K562 (cell line): ENCODE data around the gene ANXA7. TPM values are rescaled to one million over a fixed set of nuclear protein-coding genes. Genes with fewer than 3 reads are reported as not detected.

Experiments
- ATAC-seq: fragments of 200-7000 bp; cut with Tn5 transposase; 3 replicates; pipeline ENCODE4 v1.9.1; 2020; ENCODE audit warnings: moderate library complexity
- BruUV-seq: library from RNA; stranded (reverse); fragments of 400-500 nt; replicated peaks from 2 replicates; lab custom pipeline; 2021; lab: Mats Ljungman, UMichigan
- CTCF ChIA-PET: fragments of 300-600 bp; formaldehyde crosslinking; extraction: SDS; loops from one replicate; lab custom pipeline; 2021; ENCODE audit warnings: low intra/inter-chr PET ratio; lab: Yijun Ruan, JAX
- POLR2A ChIA-PET: fragments of 300-600, 350-650 bp; sonication (Branson Sonifier 250); formaldehyde crosslinking; extraction: SDS; loops from one replicate; lab custom pipeline; 2021; ENCODE audit warnings: antibody characterized with exemption, inconsistent platforms; lab: Yijun Ruan, JAX
- DNase-seq, 4 experiments: peaks; one replicate each; pipeline versions ENCODE4 v3.0.0 to v3.0.0-alpha.2; 2011 to 2018; ENCODE audit warnings: low spot score in 3 of 4, mixed read lengths in 3 of 4; ENCODE audit errors: extremely low read depth in 1 of 4
- FAIRE-seq: peaks from 2 replicates; lab custom pipeline; 2011; peaks lifted over from hg19 to GRCh38; lab: Jason Lieb, UNC
- H2AFZ ChIP-seq: 2 replicates; pipeline ENCODE4 v1.6.0; 2011; ENCODE audit warnings: low read depth, low read length, control low read depth, inconsistent platforms
- H3K27ac ChIP-seq: fragments of 200-600 bp; 3 replicates; pipeline ENCODE4 v1.8.0; 2011; ENCODE audit warnings: low read depth, mild to moderate bottlenecking, control low read depth, inconsistent platforms, low read length, moderate library complexity, mixed read lengths; ENCODE audit errors: extremely low read depth
- H3K27me3 ChIP-seq, 2 experiments: fragments of 300-600 bp in 1 of 2; 2 replicates in 1 of 2; 3 replicates in 1 of 2; pipeline versions ENCODE4 v1.6.0 to v1.8.0; 2011; ENCODE audit warnings: inconsistent platforms in 2 of 2, low read length in 2 of 2, mild to moderate bottlenecking in 1 of 2, mixed read lengths in 1 of 2, moderate library complexity in 1 of 2; ENCODE audit not compliant: control insufficient read depth in 2 of 2, insufficient read depth in 2 of 2
- H3K36me3 ChIP-seq: fragments of 300-600 bp; 3 replicates; pipeline ENCODE4 v1.8.0; 2011; ENCODE audit warnings: mild to moderate bottlenecking, low read length, inconsistent platforms; ENCODE audit not compliant: control insufficient read depth, insufficient read depth
- H3K4me1 ChIP-seq, 2 experiments: fragments of 200-600 bp in 1 of 2; replicated peaks in 1 of 2; 2 replicates in 1 of 2; 3 replicates in 1 of 2; pipeline versions ENCODE4 v1.5.1 to v1.8.0; 2011; ENCODE audit warnings: inconsistent platforms in 2 of 2, low read length in 2 of 2, mild to moderate bottlenecking in 1 of 2, mixed read lengths in 1 of 2, moderate library complexity in 1 of 2; ENCODE audit not compliant: control insufficient read depth in 2 of 2, insufficient read depth in 2 of 2
- H3K4me2 ChIP-seq: 2 replicates; pipeline ENCODE4 v1.6.1; 2011; ENCODE audit warnings: low read length, control low read depth, inconsistent platforms, mixed read lengths; ENCODE audit not compliant: insufficient read depth
- H3K4me3 ChIP-seq: fragments of 200-600 bp; sonication (generic), shearing (Covaris generic); 2 replicates; pipeline ENCODE4 v1.5.1; 2016; ENCODE audit warnings: control low read depth, inconsistent platforms
- H3K79me2 ChIP-seq: fragments of 200-600 bp; 3 replicates; pipeline ENCODE4 v1.8.0; 2011; ENCODE audit warnings: low read length, inconsistent platforms; ENCODE audit not compliant: control insufficient read depth, insufficient read depth
- H3K9ac ChIP-seq, 2 experiments: 2 replicates each; pipeline versions ENCODE4 v1.6.0 to v1.6.1; 2011; ENCODE audit warnings: low read depth in 2 of 2, low read length in 2 of 2, control low read depth in 1 of 2, inconsistent platforms in 1 of 2, mild to moderate bottlenecking in 1 of 2, mixed read lengths in 1 of 2; ENCODE audit not compliant: insufficient read depth in 1 of 2
- H3K9me1 ChIP-seq: one replicate; pipeline ENCODE4 v1.6.0; 2011; ENCODE audit warnings: inconsistent platforms, mild to moderate bottlenecking, low read length, moderate library complexity; ENCODE audit not compliant: control insufficient read depth, insufficient read depth
- H3K9me3 ChIP-seq: replicated peaks from 2 replicates; pipeline ENCODE4 v1.5.1; 2011; ENCODE audit warnings: low read depth, low read length, inconsistent platforms; ENCODE audit not compliant: control insufficient read depth, insufficient read depth
- H4K20me1 ChIP-seq: replicated peaks from 2 replicates; pipeline ENCODE4 v1.6.1; 2011; ENCODE audit warnings: low read length, inconsistent platforms, mixed read lengths; ENCODE audit not compliant: control insufficient read depth, insufficient read depth
- C11orf30 ChIP-seq: fragments of 450-650 bp; IDR thresholded peaks from 2 replicates; pipeline ENCODE4 v1.6.1; 2016; ENCODE audit warnings: low read depth, mild to moderate bottlenecking
- CBFA2T2 ChIP-seq: fragments of 450-650 bp; conservative IDR thresholded peaks from 2 replicates; pipeline ENCODE4 v1.6.1; 2017; ENCODE audit warnings: mild to moderate bottlenecking
- HNRNPH1 ChIP-seq: fragments of 200-400 bp; formaldehyde crosslinking; optimal IDR thresholded peaks from 2 replicates; pipeline ENCODE3; 2017; ENCODE audit warnings: low read depth, mild to moderate bottlenecking, low read length, moderate library complexity
- MAFG ChIP-seq: fragments of 450-650 bp; conservative IDR thresholded peaks from 2 replicates; pipeline ENCODE4 v1.6.1; 2016; ENCODE audit warnings: missing genetic modification characterization, missing compliant biosample characterization
- MAFK ChIP-seq: IDR thresholded peaks from 2 replicates; pipeline ENCODE4 v1.6.1; 2011; ENCODE audit warnings: low read length, improper control_type of control experiment
- ZNF124 ChIP-seq: sonication (generic); formaldehyde crosslinking; IDR thresholded peaks from 2 replicates; pipeline ENCODE4 v1.8.1; 2022; ENCODE audit warnings: missing genetic modification reagents
- ZNF316 ChIP-seq: fragments of 450-650 bp; IDR thresholded peaks from 2 replicates; pipeline ENCODE4 v1.6.1; 2016
- ZNF77 ChIP-seq: fragments of 250-450 bp; sonication (Bioruptor Pico); IDR thresholded peaks from 2 replicates; pipeline ENCODE4 v1.5.0; 2020
- ZNF830 ChIP-seq: fragments of 250-450 bp; sonication (Bioruptor Pico); IDR thresholded peaks from 2 replicates; pipeline ENCODE4 v1.5.0; 2021; ENCODE audit warnings: mild to moderate bottlenecking
- WGBS: fragments of 100-300 bp; shearing (Covaris generic); methylation state at CpG from one replicate; pipeline ENCODE4 v1.1.6; 2016; ENCODE audit warnings: low coverage, mixed read lengths; ENCODE audit not compliant: insufficient coverage; ENCODE audit errors: missing lambda C conversion rate; 5-methylcytosine and 5-hydroxymethylcytosine counted together
- in situ Hi-C: fragments of 300-500 bp; cut with MboI; formaldehyde crosslinking; loops from 4 replicates; pipeline ENCODE4 v1.15.0; 2018; ENCODE audit warnings: inconsistent platforms, mixed read lengths
- intact Hi-C: fragments of 100-400 bp; cut with micrococcal nuclease; formaldehyde crosslinking; loops from 2 replicates; pipeline ENCODE4 v1.14.2; 2022
- polyA plus RNA-seq, 8 experiments: library from polyadenylated mRNA; depleted of rRNA in 4 of 8; stranded (reverse) in 5 of 8; unstranded in 3 of 8; fragments of >200 nt; fragmentation: Nextera tagmentation in 2 of 8; fragmentation: Illumina TruSeq in 1 of 8; extraction: Ambion mirVana in 2 of 8; extraction: Trizol in 1 of 8; gene quantifications; 2 replicates each; pipeline versions ENCODE4 v1.2.1 to v1.2.3, GENCODE V29; 2011 to 2014; ENCODE audit warnings: inconsistent platforms in 1 of 8, missing spikeins in 1 of 8
- total RNA-seq, 7 experiments: library from RNA; depleted of rRNA in 6 of 7; stranded (reverse); fragments of >200 nt in 6 of 7; fragmentation: Illumina TruSeq in 2 of 7; extraction: Trizol in 2 of 7; gene quantifications; 2 replicates each; pipeline versions ENCODE4 v1.2.1 to v1.2.3, GENCODE V29; 2011 to 2021; ENCODE audit warnings: low replicate concordance in 1 of 7
- TF ChIP-seq, protein P1 (sequence below): sonication (generic); formaldehyde crosslinking; IDR thresholded peaks from 2 replicates; pipeline ENCODE4 v1.8.1; 2023; ENCODE audit warnings: mild to moderate bottlenecking, missing genetic modification reagents
- TF ChIP-seq, protein P2 (sequence below): sonication (generic); formaldehyde crosslinking; IDR thresholded peaks from 2 replicates; pipeline ENCODE4 v1.8.0; 2022; ENCODE audit warnings: missing genetic modification reagents, mild to moderate bottlenecking, moderate library complexity, borderline replicate concordance

ANXA7 gene
- total and polyA plus RNA-seq, 9 of the 15 experiments (the other 6 are each of a cell fraction or from before 2014, with no cell fraction given), result 81.6 to 157 (median 122) TPM

DNA sequence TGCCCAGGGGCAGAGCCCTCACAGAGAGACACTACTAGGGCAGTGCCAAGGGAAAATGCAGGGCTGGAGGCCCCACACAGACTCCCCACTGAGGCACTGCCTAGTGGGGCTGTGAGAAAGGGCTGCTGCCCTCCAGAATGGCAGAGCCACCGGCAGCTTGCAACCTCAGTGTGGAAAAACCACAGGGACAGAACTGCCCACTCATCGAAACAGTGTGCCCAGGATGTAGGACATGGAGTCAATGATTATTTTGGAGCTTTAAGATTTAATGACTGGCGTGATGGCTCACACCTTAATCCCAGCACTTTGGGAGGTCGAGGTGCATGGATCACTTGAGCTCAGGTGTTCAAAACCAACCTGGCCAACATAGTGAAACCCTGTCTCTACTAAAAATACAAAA is 47.0 kb upstream of the ANXA7 start:
- H3K27me3 ChIP-seq, result no peaks in the 10 kb centered on the region
- ATAC-seq (no peak), FAIRE-seq (no peak), DNase-seq (no peak)
- TF ChIP-seq ZNF830 (CRISPR knock-in tag), result no peak
- no peak for TF ChIP-seq ZNF124
- peak; percentile 19; the same call in 1 of the 2 replicates for TF ChIP-seq MAFK
- TF ChIP-seq ZNF316, result peak; percentile 71
- TF ChIP-seq, protein P1, sequence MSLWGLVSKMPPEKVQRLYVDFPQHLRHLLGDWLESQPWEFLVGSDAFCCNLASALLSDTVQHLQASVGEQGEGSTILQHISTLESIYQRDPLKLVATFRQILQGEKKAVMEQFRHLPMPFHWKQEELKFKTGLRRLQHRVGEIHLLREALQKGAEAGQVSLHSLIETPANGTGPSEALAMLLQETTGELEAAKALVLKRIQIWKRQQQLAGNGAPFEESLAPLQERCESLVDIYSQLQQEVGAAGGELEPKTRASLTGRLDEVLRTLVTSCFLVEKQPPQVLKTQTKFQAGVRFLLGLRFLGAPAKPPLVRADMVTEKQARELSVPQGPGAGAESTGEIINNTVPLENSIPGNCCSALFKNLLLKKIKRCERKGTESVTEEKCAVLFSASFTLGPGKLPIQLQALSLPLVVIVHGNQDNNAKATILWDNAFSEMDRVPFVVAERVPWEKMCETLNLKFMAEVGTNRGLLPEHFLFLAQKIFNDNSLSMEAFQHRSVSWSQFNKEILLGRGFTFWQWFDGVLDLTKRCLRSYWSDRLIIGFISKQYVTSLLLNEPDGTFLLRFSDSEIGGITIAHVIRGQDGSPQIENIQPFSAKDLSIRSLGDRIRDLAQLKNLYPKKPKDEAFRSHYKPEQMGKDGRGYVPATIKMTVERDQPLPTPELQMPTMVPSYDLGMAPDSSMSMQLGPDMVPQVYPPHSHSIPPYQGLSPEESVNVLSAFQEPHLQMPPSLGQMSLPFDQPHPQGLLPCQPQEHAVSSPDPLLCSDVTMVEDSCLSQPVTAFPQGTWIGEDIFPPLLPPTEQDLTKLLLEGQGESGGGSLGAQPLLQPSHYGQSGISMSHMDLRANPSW (CRISPR knock-in tag), result no peak
- no peak for TF ChIP-seq ZNF77 (CRISPR knock-in tag)
- TF ChIP-seq, protein P2, sequence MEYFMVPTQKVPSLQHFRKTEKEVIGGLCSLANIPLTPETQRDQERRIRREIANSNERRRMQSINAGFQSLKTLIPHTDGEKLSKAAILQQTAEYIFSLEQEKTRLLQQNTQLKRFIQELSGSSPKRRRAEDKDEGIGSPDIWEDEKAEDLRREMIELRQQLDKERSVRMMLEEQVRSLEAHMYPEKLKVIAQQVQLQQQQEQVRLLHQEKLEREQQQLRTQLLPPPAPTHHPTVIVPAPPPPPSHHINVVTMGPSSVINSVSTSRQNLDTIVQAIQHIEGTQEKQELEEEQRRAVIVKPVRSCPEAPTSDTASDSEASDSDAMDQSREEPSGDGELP (CRISPR knock-in tag), result no peak
- TF ChIP-seq C11orf30, result peak; percentile 64; the same call in 1 of the 2 replicates
- TF ChIP-seq CBFA2T2, result no peak
- no peak for TF ChIP-seq HNRNPH1
- 0 out of 2 replicates have a peak, but pooled peaks have one; percentile 11 for TF ChIP-seq MAFG (tag)
- peaks cover 7 to 23% of the 10 kb centered on the region in 2 experiments; a peak in 4 of 5 replicates for H3K4me1 ChIP-seq
- CTCF ChIA-PET, result no interaction called here
- H2AFZ ChIP-seq, result no peak overlapping the region
- no peak overlapping the region for H3K27ac ChIP-seq
- H3K4me2 ChIP-seq, result no peak overlapping the region
- no peak overlapping the region for H3K9ac ChIP-seq
- H3K79me2 ChIP-seq, result no peaks in the 10 kb centered on the region
- BruUV-seq, result no TSS peak
- no peaks in the 10 kb centered on the region for H3K9me3 ChIP-seq
- peaks cover 8% of the 10 kb centered on the region; the same call in 2 of the 3 replicates for H3K36me3 ChIP-seq
- in situ Hi-C loops (no loop called here), intact Hi-C loops (no loop called here)
- POLR2A ChIA-PET, result interaction anchor here (0.8 to 1.1 kb wide), 3 partner anchors 8 to 34 kb away, joined by 3 to 4 read pairs (median 3); no protein-coding TSS in a partner anchor
- no peaks in the 10 kb centered on the region for H3K9me1 ChIP-seq
- 81% methylated on average over 4 of the region's 4 CpGs for WGBS
- H4K20me1 ChIP-seq, result no peaks in the 10 kb centered on the region
- H3K4me3 ChIP-seq, result no peak overlapping the region
